ES-I3 (cell line): Measurements from ENCODE around the gene SMPDL3A.
A peak's percentile ranks its signal among the peaks of the same experiment; 100 is the strongest.

ENCODE experiments used
- H3K36me3 ChIP-seq: 2 replicates; pipeline ENCODE4 v1.6.1; 2013; ENCODE audit warnings: mild to moderate bottlenecking, low read length, control low read depth, moderate library complexity; ENCODE audit not compliant: insufficient read depth
- H3K4me1 ChIP-seq: 2 replicates; pipeline ENCODE4 v1.6.1; 2013; ENCODE audit warnings: mild to moderate bottlenecking, control low read depth, low read length; ENCODE audit not compliant: insufficient read depth
- H3K9ac ChIP-seq: 2 replicates; pipeline ENCODE4 v1.6.1; 2013; ENCODE audit warnings: low read depth, mild to moderate bottlenecking, low read length, moderate library complexity
- H3K9me3 ChIP-seq: 2 replicates; pipeline ENCODE4 v1.6.1; 2013; ENCODE audit warnings: mild to moderate bottlenecking, low read length, moderate library complexity; ENCODE audit not compliant: control insufficient read depth, insufficient read depth

SMPDL3A gene

GRCh38 chr6:122787721-122788120, 1.3 kb upstream of the SMPDL3A start:
- no peaks in the 10 kb centered on the region for H3K36me3 ChIP-seq
- no peaks in the 10 kb centered on the region for H3K4me1 ChIP-seq
- H3K9ac ChIP-seq: no peak overlapping the region
- H3K9me3 ChIP-seq: no peaks in the 10 kb centered on the region

- no peaks in the 10 kb centered on the region for H3K9me3 ChIP-seq
- peak overlapping the region; percentile 62; the same call in 1 of the 2 replicates for H3K9ac ChIP-seq
Observed at GRCh38 chr6:122788208-122788607, 850 bp upstream of the SMPDL3A start.

GRCh38 chr6:122788663-122789181, 336 bp upstream of the SMPDL3A start:
- Histone ChIP-seq H3K9ac (peak overlapping the region; percentile 62), H3K4me1 (no peaks in the 10 kb centered on the region), H3K9me3 (no peaks in the 10 kb centered on the region), H3K36me3 (no peaks in the 10 kb centered on the region)

More at GRCh38 chr6:122788208-122788607, 850 bp upstream of the SMPDL3A start:
- Histone ChIP-seq H3K4me1 (no peaks in the 10 kb centered on the region), H3K36me3 (no peaks in the 10 kb centered on the region)

- H3K4me1 ChIP-seq: no peaks in the 10 kb centered on the region
- H3K9me3 ChIP-seq: no peaks in the 10 kb centered on the region
- no peaks in the 10 kb centered on the region for H3K36me3 ChIP-seq
- peak overlapping the region; percentile 62 for H3K9ac ChIP-seq
Observed at GRCh38 chr6:122790028-122790422, 967 bp downstream of the SMPDL3A start.

- peak overlapping the region; percentile 62 for H3K9ac ChIP-seq
- H3K9me3 ChIP-seq: no peaks in the 10 kb centered on the region
- no peaks in the 10 kb centered on the region for H3K4me1 ChIP-seq
- no peaks in the 10 kb centered on the region for H3K36me3 ChIP-seq
Observed at GRCh38 chr6:122790423-122791309, 1.6 kb downstream of the SMPDL3A start.

- no peak overlapping the region for H3K9ac ChIP-seq
- no peaks in the 10 kb centered on the region for H3K9me3 ChIP-seq
- H3K36me3 ChIP-seq: no peaks in the 10 kb centered on the region
- no peaks in the 10 kb centered on the region for H3K4me1 ChIP-seq
Observed at GRCh38 chr6:122791310-122791679, 2.2 kb downstream of the SMPDL3A start.

GRCh38 chr6:122792766-122793165, 3.7 kb downstream of the SMPDL3A start:
- Histone ChIP-seq H3K36me3 (no peaks in the 10 kb centered on the region), H3K9me3 (no peaks in the 10 kb centered on the region), H3K4me1 (no peaks in the 10 kb centered on the region), H3K9ac (no peak overlapping the region)

GRCh38 chr6:122797537-122797936, 8.5 kb downstream of the SMPDL3A start:
- H3K9ac ChIP-seq: no peak overlapping the region
- no peaks in the 10 kb centered on the region for H3K4me1 ChIP-seq

GRCh38 chr6:122798099-122798641, 9.1 kb downstream of the SMPDL3A start:
- Histone ChIP-seq H3K9ac (no peak overlapping the region), H3K4me1 (no peaks in the 10 kb centered on the region)

More at GRCh38 chr6:122797537-122797936, 8.5 kb downstream of the SMPDL3A start:
- Histone ChIP-seq H3K36me3 (no peaks in the 10 kb centered on the region), H3K9me3 (no peaks in the 10 kb centered on the region)

GRCh38 chr6:122799140-122799745, 10.2 kb downstream of the SMPDL3A start:
- Histone ChIP-seq H3K4me1 (no peaks in the 10 kb centered on the region), H3K9me3 (no peaks in the 10 kb centered on the region), H3K36me3 (no peaks in the 10 kb centered on the region), H3K9ac (no peak overlapping the region)

More at GRCh38 chr6:122798099-122798641, 9.1 kb downstream of the SMPDL3A start:
- Histone ChIP-seq H3K9me3 (no peaks in the 10 kb centered on the region), H3K36me3 (no peaks in the 10 kb centered on the region)

- no peak overlapping the region for H3K9ac ChIP-seq
- no peaks in the 10 kb centered on the region for H3K36me3 ChIP-seq
- H3K9me3 ChIP-seq: no peaks in the 10 kb centered on the region
- H3K4me1 ChIP-seq: no peaks in the 10 kb centered on the region
Observed at GRCh38 chr6:122799916-122800686, 11.0 kb downstream of the SMPDL3A start.

GRCh38 chr6:122800906-122801305, 11.8 kb downstream of the SMPDL3A start:
- H3K36me3 ChIP-seq: no peaks in the 10 kb centered on the region
- no peaks in the 10 kb centered on the region for H3K4me1 ChIP-seq
- no peak overlapping the region for H3K9ac ChIP-seq
- no peaks in the 10 kb centered on the region for H3K9me3 ChIP-seq

GRCh38 chr6:122801397-122801796, 12.3 kb downstream of the SMPDL3A start:
- Histone ChIP-seq H3K36me3 (no peaks in the 10 kb centered on the region), H3K4me1 (no peaks in the 10 kb centered on the region), H3K9me3 (no peaks in the 10 kb centered on the region), H3K9ac (no peak overlapping the region)

- no peak overlapping the region for H3K9ac ChIP-seq
- no peaks in the 10 kb centered on the region for H3K36me3 ChIP-seq
Observed at GRCh38 chr6:122803171-122803661, 14.2 kb downstream of the SMPDL3A start.

More at GRCh38 chr6:122803171-122803661, 14.2 kb downstream of the SMPDL3A start:
- Histone ChIP-seq H3K4me1 (no peaks in the 10 kb centered on the region), H3K9me3 (no peaks in the 10 kb centered on the region)
